ENCODE data around the gene HOXD4.

DNA sequence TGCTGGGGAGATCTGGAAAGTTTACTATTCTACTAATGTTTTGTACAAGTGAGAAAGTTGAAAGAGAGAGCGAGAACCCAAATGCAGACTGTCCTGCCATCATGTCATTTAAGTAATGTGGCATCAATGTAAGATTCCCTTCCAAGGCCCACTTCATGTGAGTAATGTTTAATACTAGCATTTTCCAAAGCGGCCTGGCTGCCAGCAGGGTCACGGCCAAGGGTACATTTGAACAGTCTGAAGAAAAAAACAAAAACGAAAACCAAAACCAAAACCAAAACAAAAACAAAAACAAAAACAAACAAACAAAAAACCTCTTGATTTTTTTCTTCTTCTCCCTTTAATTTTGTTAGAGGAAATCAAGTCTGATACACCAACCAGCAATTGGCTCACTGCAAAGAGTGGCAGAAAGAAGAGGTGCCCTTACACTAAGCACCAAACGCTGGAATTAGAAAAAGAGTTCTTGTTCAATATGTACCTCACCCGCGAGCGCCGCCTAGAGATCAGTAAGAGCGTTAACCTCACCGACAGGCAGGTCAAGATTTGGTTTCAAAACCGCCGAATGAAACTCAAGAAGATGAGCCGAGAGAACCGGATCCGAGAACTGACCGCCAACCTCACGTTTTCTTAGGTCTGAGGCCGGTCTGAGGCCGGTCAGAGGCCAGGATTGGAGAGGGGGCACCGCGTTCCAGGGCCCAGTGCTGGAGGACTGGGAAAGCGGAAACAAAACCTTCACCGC lies 32.6 kb upstream of the HOXD4 start:
- TF ChIP-seq, protein P1, sequence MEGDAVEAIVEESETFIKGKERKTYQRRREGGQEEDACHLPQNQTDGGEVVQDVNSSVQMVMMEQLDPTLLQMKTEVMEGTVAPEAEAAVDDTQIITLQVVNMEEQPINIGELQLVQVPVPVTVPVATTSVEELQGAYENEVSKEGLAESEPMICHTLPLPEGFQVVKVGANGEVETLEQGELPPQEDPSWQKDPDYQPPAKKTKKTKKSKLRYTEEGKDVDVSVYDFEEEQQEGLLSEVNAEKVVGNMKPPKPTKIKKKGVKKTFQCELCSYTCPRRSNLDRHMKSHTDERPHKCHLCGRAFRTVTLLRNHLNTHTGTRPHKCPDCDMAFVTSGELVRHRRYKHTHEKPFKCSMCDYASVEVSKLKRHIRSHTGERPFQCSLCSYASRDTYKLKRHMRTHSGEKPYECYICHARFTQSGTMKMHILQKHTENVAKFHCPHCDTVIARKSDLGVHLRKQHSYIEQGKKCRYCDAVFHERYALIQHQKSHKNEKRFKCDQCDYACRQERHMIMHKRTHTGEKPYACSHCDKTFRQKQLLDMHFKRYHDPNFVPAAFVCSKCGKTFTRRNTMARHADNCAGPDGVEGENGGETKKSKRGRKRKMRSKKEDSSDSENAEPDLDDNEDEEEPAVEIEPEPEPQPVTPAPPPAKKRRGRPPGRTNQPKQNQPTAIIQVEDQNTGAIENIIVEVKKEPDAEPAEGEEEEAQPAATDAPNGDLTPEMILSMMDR (IDR thresholded peaks at IDR 0.05) = peak in 8 of 12 donors; percentile 6 to 27 (median 20)
- no peak for TF ChIP-seq POLR2A (IDR thresholded peaks at IDR 0.05)

Data from heart left ventricle (tissue), 13 donors.